ENCODE results near the gene GRPEL1.

DNA sequence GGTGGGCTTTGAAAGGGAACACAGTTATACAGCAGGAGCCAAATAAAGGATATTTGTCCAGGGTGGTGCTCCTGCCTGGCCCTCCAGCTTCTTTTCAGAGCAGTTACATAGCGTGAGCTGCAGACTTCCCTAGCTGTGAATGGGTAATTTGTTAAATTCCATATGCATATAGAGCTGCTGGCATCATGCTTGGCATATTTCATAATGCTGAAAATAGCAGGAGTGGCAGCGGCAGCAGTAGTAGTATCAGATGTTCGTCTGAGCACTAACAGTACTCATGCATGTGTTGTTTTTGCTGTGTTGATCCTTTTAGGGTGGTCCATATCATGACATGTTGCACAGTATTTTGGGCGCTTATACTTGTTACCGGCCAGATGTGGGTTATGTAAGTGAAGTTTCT is 58.3 kb downstream of the GRPEL1 start:
- no peak for TF ChIP-seq CTCF (conservative IDR thresholded peaks at IDR 0.05; ENCODE audit: low read depth in 2 of 2)
- TF ChIP-seq POLR2AphosphoS5 (IDR thresholded peaks at IDR 0.05; ENCODE audit: low read depth): no peak
- no peak for TF ChIP-seq REST (IDR thresholded peaks at IDR 0.05; ENCODE audit: unreplicated experiment)
- no peak for TF ChIP-seq CREB1 (CRISPR knock-in tag; IDR thresholded peaks at IDR 0.05; ENCODE audit: low read depth)
